Measurements from ENCODE around the gene MAFG.
A peak's percentile ranks its signal among the peaks of the same experiment; 100 is the strongest.
"Not testable (repeated sequence)": the region's sequence is repeated elsewhere in the genome, so short reads cannot be mapped to it uniquely, and the experiment has no call there.

Gene MAFG

DNA sequence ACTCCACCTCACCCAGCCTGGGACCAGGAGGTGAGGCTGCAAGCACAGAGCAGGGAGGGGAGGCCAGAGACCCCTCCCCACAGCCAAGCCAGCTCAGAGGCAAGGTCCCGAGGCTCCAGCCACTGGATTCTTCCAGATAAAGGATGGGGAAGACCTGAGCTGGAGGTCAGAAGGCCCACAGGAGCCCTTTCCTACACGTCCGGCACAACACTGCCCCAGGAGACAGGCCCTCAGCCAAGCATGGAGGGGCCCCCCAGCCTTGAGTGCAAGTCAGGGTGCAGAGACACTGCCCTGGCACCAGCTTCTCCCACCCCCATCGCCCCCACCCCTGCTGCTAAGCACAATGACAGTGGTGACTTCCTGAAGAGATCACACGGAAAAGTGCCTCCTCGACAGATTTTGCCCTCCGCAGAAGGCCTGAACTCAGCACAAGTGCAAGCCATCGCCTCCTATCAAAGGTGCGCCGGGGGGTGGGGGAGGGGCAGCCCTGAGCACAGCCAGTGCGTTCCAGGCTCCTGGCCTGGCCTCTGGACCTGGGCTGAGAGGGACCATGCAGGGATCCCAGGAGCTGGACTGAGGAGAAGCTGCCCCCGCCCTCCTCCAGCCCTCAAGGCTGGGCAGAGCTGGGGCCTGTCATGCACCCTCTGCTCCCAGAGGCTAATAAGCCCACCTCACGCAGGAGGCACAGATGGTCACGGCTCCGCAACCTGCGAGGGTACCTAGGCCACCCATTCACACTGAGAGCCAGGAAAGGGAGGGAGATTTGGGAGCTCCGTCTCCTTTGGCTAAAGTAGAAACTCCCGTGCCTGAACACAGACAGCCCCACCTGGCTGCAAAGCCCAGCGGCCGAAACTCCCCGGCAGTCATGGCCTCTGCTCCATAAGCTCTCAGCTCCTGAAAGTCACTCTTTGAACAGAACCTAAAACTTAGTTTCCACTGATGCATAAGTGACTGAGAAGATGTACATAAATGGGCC, 2.7 kb downstream of the MAFG start:
- DNase-seq = no peak

DNA sequence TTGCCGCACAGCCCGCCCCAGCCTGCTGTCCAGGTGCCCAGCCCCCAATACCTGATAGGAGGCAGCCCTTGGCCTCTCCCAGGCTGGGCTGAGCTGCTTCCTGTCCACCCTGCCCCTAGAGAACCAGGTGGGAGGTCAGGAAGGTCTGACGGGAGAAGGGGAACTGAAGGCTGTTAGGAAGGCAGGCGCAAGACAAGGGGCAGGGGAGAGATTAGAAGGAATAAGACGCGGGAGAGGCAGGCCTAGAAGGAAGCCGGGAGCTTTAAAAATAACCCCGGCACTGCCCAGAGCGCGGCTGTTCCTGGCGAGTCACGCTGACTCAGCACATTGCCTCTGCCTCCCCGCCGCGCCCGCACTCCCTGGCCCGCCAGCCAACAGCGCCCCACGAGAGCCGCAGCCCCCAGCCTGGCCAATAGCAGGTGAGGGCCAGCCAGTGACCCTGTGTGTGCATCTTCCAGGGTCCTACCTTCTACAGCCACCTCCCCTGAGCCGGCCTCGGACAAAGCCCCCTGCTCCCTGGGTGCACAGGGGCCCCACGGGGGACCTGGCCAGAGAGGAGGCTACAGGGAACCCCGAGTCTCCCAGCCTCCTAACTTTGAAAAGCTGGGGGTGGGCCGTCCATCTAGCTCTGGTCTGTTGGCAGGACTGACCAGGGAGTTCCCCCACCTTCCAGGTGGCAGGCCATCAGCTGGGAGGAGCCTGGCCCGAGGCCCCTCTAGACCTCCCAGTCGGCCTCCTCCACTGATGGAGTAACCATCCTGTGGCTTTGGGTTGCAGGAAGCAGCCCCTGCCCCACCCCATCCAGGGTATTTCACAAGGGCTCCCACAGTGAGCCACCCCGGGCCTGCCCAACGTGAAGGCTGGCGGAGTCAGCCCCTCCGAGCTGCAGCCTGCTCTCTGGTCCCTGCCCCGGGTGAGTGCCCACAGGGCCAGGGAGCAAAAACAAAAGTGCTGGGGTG, 4.0 kb downstream of the MAFG start:
- peak in 28 of 56 donors; percentile 11 to 66 (median 34) for DNase-seq

DNA sequence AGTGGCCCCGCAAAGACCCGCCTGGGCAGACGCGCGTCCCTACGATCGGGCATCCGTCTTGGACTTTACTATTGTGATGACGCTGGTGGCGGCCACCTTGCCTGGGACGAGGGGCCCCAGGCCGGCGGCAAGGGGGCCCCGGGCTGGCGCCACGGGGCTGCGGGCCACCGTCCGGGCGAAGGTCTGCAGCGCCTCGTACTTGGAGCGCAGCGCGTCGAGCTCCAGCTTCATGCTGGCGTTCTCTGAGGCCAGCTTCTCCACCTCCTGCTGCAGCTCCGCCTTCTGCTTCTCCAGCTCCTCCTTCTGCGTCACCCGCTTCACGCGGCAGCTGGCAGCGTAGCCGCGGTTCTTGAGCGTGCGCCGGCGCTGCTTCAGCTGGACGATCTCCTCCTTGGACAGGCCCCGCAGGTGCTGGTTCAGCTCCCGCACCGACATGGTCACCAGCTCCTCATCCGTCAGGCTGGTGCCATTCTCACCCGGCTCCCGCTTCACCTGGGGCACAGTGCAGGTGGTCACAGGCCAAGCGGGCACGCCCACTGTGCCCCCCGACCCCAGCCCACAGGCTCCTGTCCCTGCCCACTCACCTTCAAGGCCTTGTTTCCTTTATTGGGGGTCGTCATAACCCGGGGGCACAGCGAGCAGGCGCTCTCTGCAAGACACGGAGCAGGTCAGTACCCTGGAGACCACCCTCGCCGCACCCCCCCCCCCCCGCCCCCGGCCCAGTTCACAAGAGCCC, 4.8 kb downstream of the MAFG start:
- no peak for DNase-seq

DNA sequence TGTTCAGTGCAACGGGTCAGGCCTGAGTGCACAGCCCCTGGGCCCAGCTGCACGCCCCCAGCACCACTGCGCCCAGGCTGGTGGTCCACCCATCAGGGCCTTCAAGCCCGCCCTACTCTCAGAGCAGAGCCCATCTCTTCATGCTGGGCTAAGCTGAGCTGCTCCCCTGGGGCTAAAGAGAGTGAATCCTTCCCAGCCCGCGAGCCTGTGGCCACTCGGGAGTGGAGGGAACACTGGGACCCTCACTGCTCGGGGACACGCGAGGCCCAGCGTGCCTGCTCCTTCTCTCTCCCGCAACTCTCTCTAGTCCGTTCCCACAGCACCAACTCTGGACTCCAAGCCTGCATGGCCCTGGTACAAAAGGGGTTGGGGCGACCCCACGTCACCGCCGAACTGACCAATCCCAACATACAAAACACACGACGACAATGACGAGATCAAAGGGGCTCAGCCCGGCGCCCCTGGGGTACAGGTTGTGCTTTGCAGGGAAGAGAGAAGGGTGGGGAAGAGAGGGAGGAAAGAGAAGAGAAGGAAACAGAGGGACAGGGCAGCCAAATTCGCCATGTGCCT, 5.5 kb downstream of the MAFG start:
- no peak for DNase-seq

DNA sequence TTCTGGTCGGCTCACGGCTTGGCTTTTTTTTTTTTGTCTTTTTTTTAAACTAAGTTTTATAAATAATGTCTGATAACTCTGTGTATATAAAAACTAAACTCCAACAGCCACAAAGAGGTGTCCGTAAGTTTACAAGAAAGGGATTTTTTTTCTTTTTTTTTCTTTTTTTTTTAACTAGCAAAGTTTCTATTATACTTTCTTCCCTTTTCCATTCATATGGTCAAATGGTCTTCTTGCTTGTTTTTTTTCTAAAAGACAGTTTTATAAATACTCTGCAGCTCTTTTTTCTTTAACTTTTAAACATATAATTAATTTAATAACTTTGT, 6.0 kb downstream of the MAFG start:
- DNase-seq = no peak

DNA sequence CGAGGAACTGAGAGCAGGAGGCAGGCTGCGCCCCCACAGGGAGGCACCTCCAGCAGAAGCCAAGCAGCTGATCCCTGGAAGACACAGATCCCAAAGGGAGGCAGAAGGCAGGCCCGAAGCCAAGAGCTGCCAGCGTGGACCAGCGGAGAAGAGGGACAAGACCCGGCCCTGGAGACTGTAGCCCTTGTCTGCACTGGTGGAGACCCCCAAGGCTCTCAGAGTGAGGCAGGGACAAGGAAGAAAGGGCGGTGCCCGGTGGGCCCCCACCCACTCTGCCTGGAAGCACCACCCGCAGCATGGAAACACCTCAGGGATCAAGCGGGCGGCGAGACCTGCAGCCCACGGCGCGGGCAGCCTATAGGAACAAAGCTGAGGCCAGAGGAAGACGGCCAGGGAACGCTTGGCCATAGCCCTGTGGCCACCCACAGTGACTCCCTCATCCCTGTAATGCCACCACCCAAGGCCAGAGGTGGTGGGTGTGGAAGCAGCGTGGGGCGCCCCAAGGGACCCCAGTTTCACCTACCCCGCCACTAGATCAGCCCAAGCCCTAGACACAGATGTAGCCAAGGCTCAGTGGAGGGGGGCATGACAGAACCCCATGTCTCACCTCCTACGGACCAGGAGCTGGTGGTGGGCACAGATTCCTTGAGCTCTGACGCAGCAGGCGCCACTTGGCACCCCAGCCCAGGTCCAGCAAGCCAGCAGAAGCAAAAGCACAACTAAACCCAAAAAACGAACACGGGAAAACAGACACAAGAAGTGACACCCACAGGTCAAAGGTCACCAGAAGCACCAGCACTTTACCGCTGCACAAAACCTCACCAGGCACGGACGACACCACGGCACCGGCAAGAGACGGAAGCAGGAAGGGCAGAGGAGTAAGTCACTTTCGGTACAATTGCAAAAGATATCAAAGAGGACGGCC, 6.7 kb downstream of the MAFG start:
- peak in 2 of 56 donors; percentile 16 to 43 for DNase-seq

DNA sequence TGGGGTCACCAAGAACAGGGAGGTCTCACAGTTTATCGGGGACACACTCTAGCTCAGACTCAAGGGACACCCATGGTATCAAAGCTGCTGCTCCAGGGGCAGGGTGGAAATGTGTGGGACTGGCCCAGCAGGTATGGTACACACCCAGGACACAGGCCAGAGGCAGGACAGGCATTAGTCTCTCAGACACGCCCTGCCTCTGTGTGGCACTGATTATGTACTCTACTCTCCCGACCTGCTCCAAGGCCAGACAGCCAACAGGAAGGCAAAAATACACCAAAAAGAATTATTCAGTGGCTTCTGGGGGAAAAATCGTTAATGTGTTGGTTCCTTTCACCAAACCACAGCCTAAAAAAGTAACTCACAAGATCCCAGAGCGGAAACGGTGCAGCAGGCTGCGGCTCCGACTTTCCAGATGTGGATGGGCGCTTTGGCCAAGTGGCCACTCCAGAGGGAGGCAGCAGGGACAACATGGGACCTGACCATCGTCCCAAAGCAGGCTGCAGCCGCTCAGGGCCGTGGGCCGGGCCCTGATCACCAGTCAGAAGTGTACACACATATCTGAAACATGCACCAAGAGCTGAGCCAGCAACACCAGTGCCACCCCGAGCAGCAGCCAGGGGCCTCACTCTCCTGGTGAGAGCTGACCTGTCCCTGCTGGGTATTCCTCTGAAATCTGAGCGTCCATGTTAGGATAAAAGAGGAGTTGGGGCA, 8.5 kb downstream of the MAFG start:
- no peak for DNase-seq

DNA sequence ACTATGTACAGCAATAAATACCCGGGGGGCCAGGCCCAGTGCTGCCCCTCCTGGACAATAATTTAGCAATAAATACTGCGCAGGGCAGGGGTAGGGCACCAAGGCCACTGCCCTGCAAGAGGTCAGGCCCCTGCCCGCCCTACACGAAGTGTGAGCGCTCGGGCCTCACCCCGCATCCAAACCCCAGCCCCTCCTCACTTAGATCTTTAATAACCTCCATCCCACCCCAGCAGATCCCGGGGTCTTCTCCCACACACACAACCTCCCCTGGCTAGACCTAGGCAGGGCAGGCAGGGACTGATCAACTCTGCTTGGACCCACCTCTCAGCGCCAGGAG, 9.2 kb downstream of the MAFG start:
- DNase-seq = not testable (repeated sequence)

DNA sequence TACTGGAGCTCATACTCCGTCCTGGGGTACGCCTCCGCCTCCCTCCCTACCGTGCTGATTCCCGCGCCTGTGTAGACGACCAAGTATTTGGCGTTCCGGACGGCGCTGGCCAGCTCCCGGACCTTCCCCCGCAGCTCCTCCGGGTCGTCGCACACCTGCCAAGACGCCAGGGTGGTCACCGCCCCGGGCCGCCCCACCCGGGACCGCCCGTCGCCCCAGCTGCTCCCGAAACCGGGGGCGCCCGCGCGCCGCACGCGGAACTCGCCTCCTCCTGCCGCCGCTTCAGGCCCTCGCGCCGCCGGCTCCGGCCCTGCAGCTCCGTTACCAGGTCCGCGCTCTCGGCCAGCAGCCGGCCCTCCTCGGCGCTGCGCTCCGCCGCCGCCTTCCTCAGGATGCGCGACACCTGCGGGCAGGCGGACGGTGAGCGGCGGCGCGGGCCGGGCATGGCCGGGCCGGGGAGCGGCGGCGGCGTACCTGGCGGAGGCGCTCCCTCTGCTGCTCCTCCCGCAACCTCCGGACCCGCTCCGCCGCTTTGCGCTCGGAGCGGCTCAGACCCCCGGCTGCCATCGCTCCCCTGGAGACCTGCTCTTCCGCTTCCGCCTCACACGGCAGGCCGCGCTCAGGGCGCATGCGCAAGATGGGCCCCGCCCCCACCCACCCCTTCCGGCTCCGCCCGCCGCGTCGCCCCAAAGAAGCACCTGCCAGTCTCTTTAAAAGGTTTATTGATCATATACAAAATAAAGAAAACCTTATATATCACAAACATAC, 9.8 kb downstream of the MAFG start, which contains the start of gene SIRT7:
TSS of gene SIRT7 (minus strand) at position 612 of the 768 bp plus-strand sequence. CDS start at position 567, 45 bp downstream.
- DNase-seq = peak in 52 of 56 donors; percentile 9 to 87 (median 72)

DNA sequence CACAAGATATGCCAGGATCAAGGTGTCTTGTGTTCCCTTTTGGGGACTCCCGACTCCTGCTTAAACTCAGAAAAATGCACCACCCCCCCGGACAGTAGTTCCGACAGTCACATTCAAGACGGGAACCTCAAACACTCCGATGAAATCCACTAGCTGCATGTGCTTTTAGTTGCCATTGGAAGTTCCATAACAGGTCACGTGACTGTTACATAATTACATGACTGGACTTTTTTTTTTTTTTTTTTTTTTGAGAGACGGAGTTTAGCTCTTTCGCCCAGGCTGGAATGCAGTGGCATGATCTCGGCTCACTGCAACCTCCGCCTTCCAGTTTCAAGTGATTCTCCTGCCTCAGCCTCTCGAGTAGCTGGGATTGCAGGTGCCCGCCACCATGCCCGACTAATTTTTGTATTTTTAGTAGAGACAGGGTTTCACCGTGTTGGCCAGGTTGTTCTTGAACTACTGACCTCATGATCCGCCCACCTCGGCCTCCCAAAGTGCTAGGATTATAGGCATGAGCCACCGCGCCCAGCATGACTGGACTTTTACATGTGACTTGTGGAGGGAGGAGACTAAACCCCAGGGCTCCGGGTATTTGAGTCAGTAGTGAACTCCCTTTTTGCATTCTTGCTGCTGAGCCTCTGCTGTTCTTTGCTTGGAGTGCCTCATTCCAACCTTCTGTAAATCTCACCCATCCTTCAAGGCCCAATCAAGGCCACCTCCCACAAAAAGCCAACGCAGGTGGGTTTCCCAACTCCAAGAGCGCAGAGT, 11.1 kb downstream of the MAFG start:
- no peak for DNase-seq

DNA sequence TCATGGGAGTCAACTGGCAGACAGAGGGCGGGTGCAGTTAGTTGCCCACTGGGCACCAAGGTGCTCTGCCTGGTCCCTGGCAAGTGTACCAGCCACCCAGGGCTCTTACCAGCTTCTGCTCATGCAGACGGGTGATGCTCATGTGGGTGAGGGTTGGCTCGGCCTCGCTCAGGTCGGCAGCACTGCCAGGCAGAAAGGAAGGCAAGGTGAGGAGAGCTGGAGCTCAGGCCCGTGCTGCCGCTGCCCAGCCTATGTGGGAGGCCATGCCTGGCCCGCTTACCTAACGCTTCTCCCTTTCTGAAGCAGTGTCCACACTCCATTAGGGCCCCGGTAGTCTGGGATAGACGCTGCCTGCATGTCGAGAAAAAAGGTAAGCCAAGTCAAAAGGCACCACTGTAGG, 12.2 kb downstream of the MAFG start:
- DNase-seq = no peak

DNA sequence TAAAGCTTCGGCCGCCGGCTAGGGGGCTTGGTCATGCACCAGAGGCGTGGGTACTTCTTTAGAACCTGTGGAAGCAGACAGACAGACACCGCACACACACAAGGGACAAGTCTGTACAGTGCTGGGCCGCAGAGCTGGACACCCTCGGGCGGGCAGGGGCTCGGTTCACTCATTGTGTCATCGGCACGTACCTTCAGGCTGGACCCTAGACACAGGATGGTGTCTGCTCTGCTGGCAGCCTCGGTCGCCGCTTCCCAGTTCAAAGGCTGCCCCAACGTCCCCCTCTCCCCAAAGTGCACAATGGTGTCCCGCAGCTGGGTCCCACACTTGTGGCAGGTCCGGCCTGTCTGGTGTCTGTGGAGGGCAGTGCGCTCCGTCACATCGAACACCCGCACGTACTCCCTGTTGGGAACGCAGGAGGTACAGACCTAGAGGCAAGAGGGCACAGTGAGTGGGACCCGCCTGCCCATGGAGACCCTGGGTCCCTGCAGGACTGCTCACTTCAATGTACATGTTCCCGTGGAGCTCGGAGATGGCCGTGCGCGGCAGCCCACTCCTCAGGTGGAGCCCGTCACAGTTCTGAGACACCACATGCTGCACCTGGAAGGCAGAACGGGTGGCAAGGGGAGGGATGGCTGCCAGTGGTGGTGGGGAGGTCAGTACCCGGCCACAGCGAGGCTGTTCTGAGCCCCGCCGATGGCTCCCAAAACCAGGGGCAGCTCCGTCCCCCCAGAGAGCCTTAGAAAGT, 13.3 kb downstream of the MAFG start:
- no peak for DNase-seq

DNA sequence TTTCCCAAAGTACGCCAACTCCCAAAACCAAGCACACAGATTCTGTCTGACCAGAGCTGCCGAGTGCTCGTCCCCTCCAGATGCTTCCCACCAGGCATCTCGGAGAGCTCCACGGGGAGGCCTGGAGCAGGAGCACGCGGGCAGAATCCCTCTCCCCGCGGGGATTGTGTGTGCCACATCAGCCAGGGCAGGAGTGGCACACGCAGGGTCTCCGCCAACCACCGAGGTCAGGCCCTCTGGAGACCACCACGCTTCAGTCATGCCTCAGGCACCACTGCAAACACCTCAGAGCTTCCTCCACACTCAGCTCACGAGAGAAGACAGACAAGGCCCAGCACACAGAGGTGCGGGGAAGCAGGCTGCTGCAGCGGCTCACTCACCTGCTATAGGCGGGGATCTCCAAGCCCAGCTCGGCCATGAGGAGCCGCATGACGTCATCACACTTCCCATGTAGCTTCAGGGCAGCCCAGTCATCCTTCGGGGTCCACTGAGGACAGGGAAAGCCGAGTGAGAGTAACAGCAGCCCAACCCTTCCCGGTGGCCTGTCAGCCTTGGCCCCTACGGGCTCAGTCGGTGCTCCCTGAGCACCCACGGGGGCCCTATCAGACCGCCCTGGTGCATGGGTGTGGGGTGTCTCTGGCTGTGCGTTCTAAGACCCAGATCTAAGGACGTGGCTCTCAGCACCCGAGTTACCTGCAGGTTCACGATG, 14.0 kb downstream of the MAFG start:
- DNase-seq = no peak

DNA sequence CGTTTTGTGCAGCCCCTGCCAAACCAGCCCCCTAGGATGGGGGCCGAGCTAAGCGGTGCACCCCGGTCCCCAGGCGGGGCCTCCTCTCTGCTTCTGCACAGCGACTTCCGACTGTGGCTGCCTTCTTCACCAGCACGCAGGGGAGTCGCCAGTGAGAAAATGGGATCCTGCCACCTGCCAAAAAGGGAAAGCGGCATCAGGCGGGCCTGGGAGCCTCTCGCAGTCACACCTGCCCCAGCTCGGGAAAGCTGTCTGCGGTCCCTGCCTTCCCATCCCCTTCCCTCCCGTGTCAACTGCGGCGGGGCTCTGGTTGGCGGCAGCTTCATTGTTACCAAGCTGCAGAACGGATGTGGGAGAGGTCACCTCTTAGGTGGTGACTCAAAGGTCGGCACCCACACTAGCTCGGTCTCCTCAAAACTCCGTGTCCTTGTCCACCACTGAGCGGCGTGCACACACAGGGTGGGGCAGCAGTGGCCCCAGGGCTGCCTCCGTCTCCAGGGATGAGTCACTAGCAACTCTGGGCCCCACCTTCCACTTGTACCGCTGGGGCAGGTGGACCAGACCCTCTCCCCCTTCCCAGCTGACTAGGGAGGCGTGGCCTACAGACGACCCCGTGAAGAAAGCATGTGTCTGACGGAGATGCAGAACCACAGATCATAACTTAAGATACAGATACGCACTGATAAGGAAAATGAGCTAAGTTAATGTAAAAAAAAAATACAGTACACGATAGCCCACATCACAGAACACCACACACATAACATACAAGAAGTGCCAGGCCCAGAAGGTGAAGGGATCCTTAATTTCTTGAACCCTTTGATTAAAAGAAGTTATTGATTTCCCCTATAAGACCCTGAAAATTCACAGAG, 14.9 kb downstream of the MAFG start:
- no peak for DNase-seq

DNA sequence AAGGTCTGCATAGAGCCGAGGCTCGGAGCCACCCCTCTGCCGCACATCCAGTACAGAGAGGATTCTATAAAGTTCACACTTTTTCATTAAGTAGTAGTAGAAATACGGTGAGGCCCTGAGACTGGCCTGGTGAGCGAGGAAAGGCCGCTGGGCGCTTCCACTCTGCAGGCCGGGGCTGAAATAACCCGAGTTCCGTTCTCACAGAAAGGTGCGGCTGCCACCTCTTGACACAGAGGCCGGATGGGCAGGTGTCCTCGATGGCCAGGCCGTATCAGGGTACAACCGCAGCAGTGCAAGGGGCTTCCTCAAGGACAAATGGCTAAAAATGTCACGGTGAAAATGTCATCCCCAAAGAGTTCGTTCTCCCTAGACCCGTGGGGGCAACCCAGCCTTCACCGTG, 15.6 kb downstream of the MAFG start:
- DNase-seq = no peak
